ENCODE data around the gene BCHE.

DNA sequence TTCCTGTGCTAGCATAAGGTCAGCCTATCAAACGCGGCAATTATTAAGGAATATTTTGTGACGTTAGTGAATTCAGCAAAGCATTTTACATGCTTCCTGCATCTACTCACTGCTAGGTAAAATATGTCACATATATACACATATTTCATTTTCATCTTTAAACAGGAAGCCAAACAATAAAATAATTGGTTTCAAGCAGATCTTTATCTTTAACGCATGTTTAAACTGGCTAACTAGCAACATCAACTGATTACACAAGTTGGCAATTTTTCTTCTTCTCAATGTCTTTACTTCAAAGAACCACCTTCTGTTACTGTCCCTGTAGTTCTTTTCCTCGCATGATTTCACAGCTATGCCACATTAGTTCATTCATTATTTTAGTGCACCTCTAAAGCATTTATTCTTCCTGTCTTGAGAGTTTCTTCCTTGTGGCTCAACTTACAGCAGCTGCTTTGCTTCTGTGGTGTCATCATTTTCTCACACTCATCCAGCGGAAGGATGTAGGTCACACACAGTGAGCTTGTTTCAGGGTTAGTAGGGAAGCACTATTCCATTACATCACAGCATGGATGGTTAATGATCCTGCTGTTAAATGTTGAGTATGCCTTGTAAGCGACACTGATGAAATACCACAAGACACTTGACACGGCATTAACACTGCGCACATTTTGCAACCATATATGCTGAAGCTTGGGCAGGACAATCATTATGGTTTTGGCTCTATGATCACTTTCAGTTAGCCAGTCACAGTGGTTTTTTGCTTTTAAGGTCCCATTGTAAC lies 2.3 kb upstream of the BCHE start:
- TF ChIP-seq POLR2A (IDR thresholded peaks at IDR 0.05), result no peak
- TF ChIP-seq, protein P1, sequence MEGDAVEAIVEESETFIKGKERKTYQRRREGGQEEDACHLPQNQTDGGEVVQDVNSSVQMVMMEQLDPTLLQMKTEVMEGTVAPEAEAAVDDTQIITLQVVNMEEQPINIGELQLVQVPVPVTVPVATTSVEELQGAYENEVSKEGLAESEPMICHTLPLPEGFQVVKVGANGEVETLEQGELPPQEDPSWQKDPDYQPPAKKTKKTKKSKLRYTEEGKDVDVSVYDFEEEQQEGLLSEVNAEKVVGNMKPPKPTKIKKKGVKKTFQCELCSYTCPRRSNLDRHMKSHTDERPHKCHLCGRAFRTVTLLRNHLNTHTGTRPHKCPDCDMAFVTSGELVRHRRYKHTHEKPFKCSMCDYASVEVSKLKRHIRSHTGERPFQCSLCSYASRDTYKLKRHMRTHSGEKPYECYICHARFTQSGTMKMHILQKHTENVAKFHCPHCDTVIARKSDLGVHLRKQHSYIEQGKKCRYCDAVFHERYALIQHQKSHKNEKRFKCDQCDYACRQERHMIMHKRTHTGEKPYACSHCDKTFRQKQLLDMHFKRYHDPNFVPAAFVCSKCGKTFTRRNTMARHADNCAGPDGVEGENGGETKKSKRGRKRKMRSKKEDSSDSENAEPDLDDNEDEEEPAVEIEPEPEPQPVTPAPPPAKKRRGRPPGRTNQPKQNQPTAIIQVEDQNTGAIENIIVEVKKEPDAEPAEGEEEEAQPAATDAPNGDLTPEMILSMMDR (IDR thresholded peaks at IDR 0.05), result no peak
- TF ChIP-seq EP300 (IDR thresholded peaks at IDR 0.05), result no peak

Measured in ovary (tissue), 3 donors.